Measurements from ENCODE around the gene OR51B5. TPM values are rescaled to one million over a fixed set of nuclear protein-coding genes. Genes with fewer than 3 reads are reported as not detected.
"Not testable (repeated sequence)": the region's sequence is repeated elsewhere in the genome, so short reads cannot be mapped to it uniquely, and the experiment has no call there.

Gene OR51B5
- total RNA-seq, 3 donors from 2014 or later, result 0.32 to 2.3 (median 1.0) TPM

- Histone ChIP-seq H3K27me3 (no peaks in the 10 kb centered on the region), H3K27ac (no peak overlapping the region), H3K4me1 (no peaks in the 10 kb centered on the region), H3K4me3 (no peak overlapping the region), H3K9me3 (no peaks in the 10 kb centered on the region), H3K36me3 (no peaks in the 10 kb centered on the region)
- intact Hi-C loops (cut with DNase I; ENCODE audit: low total_unique reads), result no loop called here
- DNase-seq (ENCODE audit: low spot score in 2 of 2), result no peak
- TF ChIP-seq POLR2AphosphoS5 (IDR thresholded peaks at IDR 0.05) (no peak), POLR2A (IDR thresholded peaks at IDR 0.05) (no peak), CTCF (IDR thresholded peaks at IDR 0.05) (no peak)
Observed at GRCh38 chr11:5364214-5364613, 20.9 kb upstream of the OR51B5 start.

DNA sequence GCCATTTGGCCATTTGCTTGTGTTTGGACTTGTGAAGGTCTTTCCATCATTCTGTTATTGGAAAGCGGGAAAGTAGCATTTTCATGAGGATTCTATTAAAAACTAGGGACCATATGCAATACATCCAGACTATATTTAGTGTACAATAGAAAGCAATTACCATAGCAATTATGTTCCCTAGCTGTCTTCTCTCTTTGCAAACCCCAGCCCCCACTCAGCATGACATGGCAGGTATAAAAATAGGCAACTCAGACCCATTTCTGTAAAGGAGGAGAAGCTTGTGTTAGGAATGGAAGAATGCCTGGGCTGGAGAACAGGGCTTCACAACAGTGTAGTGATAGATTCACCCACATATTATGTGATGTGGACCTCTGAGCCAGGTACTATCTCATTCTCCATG lies 20.4 kb upstream of the OR51B5 start:
- no peak overlapping the region for H3K27ac ChIP-seq
- H3K4me3 ChIP-seq, result no peak overlapping the region
- H3K27me3 ChIP-seq, result no peaks in the 10 kb centered on the region
- H3K9me3 ChIP-seq, result no peaks in the 10 kb centered on the region
- no peaks in the 10 kb centered on the region for H3K4me1 ChIP-seq
- TF ChIP-seq POLR2A (IDR thresholded peaks at IDR 0.05) (no peak), CTCF (IDR thresholded peaks at IDR 0.05) (no peak), POLR2AphosphoS5 (IDR thresholded peaks at IDR 0.05) (no peak)
- DNase-seq (ENCODE audit: low spot score in 2 of 2), result no peak
- intact Hi-C loops (cut with DNase I; ENCODE audit: low total_unique reads), result no loop called here
- no peaks in the 10 kb centered on the region for H3K36me3 ChIP-seq

DNA sequence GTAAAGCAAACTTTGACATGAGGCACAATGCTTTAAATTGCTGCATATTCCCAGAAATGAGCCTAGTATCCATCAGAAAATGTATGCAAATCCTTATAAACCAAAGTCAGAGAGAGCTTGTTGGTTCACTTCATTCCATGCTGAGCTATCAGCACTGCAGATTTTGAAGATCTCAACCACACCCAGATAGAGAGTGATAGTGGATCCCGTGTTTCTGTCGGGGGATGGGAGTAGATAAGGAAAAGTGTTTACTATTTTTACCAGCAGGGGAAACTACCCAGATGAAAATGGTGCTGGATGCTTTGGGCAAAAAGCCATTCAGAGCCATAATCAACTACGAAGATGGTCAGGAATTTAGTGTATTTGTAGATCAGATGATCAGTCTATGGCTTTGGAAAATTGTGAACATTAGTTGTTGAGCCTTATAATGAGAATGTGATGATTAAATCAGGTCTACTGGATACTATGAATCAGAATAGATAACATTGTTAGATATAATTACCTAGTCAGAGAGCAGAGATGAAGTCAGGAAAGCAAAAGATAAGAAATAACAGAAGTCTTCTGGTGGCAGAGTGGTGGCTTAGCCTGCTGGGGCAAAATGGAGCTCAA lies 18.8 kb upstream of the OR51B5 start:
- intact Hi-C loops (cut with DNase I; ENCODE audit: low total_unique reads), result no loop called here
- Histone ChIP-seq H3K27me3 (no peaks in the 10 kb centered on the region), H3K4me1 (no peaks in the 10 kb centered on the region), H3K9me3 (no peaks in the 10 kb centered on the region), H3K4me3 (no peak overlapping the region), H3K36me3 (no peaks in the 10 kb centered on the region), H3K27ac (no peak overlapping the region)
- no peak for DNase-seq (ENCODE audit: low spot score in 2 of 2)
- TF ChIP-seq POLR2A (IDR thresholded peaks at IDR 0.05) (no peak), POLR2AphosphoS5 (IDR thresholded peaks at IDR 0.05) (no peak), CTCF (IDR thresholded peaks at IDR 0.05) (no peak)

DNA sequence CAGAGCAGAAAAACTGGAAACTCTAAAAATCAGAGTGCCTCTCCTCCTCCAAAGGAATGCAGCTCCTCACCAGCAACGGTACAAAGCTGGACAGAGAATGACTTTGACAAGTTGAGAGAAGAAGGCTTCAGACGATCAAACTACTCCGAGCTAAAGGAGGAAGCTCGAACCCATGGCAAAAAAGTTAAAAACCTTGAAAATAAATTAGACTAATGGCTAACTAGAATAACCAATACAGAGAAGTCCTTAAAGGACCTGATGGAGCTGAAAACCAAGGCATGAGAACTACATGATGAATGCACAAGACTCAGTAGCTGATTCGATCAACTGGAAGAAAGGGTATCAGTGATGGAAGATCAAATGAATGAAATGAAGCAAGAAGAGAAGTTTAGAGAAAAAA lies 12.7 kb upstream of the OR51B5 start:
- H3K27me3 ChIP-seq; H3K4me3 ChIP-seq; H3K27ac ChIP-seq; DNase-seq (ENCODE audit: low spot score in 2 of 2); H3K36me3 ChIP-seq; H3K9me3 ChIP-seq; H3K4me1 ChIP-seq; intact Hi-C loops (cut with DNase I; ENCODE audit: low total_unique reads): not testable (repeated sequence)

DNA sequence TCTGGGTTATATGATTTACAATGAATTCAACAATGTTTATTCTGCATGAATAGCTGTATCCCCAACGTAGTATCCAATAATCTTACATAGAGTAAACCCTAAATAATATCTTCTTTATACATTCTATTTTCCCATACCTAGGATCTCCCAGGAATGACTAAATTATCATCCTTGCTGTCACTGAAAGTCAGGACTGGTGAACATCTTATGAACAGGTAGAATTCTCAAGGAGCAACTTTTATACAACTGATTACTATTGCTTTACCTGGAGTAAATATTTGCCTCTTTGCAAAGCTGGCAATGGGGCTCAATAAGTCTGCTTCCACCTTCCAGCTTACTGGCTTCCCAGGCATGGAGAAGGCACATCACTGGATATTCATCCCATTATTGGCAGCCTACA lies 7.9 kb upstream of the OR51B5 start, which contains the start of gene OR51B6:
Gene OR51B6, plus strand, starts transcription at position 301 of the 400 bp plus-strand sequence. Its CDS starts 0 bp downstream, at position 301.
- no peaks in the 10 kb centered on the region for H3K27me3 ChIP-seq
- H3K4me1 ChIP-seq, result no peaks in the 10 kb centered on the region
- DNase-seq (ENCODE audit: low spot score in 2 of 2), result no peak
- no peak within 1 kb of the TSS for H3K4me3 ChIP-seq
- H3K9me3 ChIP-seq, result no peaks in the 10 kb centered on the region
- TF ChIP-seq CTCF (IDR thresholded peaks at IDR 0.05), result no peak
- no peak for TF ChIP-seq POLR2A (IDR thresholded peaks at IDR 0.05)
- TF ChIP-seq POLR2AphosphoS5 (IDR thresholded peaks at IDR 0.05), result no peak
- H3K27ac ChIP-seq, result no peak within 1 kb of the TSS
- intact Hi-C loops (cut with DNase I; ENCODE audit: low total_unique reads), result no loop called here
- no peaks in the 10 kb centered on the region for H3K36me3 ChIP-seq

DNA sequence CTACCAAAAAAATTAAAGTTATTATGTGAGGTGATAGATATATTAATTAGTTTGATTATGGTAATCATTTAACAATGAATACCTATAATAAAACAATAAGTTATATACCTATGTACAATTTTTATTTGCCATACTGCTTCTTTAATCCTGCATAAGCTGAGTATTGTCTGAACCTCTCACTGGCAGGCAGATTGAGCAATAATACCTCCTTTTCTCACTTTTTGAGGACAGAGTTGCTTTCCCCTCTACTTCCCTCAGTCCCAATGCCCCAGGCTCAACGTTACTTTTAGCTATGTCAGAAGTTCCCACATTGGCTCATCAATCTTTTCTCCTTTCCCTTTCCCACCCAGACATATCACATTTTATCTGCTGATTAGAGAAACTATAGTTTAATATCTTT lies 6.2 kb upstream of the OR51B5 start:
- H3K4me3 ChIP-seq, result no peak overlapping the region
- no peak for TF ChIP-seq CTCF (IDR thresholded peaks at IDR 0.05)
- TF ChIP-seq POLR2AphosphoS5 (IDR thresholded peaks at IDR 0.05), result no peak
- TF ChIP-seq POLR2A (IDR thresholded peaks at IDR 0.05), result no peak
- DNase-seq (ENCODE audit: low spot score in 2 of 2), result no peak

More for the DNA sequence above, 6.2 kb upstream of the OR51B5 start:
- intact Hi-C loops (cut with DNase I; ENCODE audit: low total_unique reads), result no loop called here
- no peaks in the 10 kb centered on the region for H3K27me3 ChIP-seq
- H3K9me3 ChIP-seq, result no peaks in the 10 kb centered on the region
- no peaks in the 10 kb centered on the region for H3K36me3 ChIP-seq
- no peaks in the 10 kb centered on the region for H3K4me1 ChIP-seq
- H3K27ac ChIP-seq, result no peak overlapping the region
